Gastroesophageal sphincter (tissue), 3 donors: Measurements from ENCODE around the gene PIK3R1.
"Not testable (repeated sequence)": the region's sequence is repeated elsewhere in the genome, so short reads cannot be mapped to it uniquely, and the experiment has no call there.

Experiments used
- CTCF ChIP-seq, 4 experiments: fragments of 200-600 bp in 2 of 4; fragments of 450-650 bp in 2 of 4; sonication (generic) in 1 of 4; IDR thresholded peaks; one replicate each; pipeline ENCODE4 v1.5.1; 2017 to 2019; ENCODE audit warnings: antibody characterized with exemption in 4 of 4, mild to moderate bottlenecking in 2 of 4, moderate library complexity in 2 of 4
- EP300 ChIP-seq: sonication (generic); formaldehyde crosslinking; IDR thresholded peaks from one replicate; pipeline ENCODE4 v1.6.1; 2017; ENCODE audit warnings: antibody characterized with exemption, mild to moderate bottlenecking
- POLR2A ChIP-seq, 2 donors: fragments of 450-650 bp; IDR thresholded peaks; one replicate each; pipeline ENCODE4 v1.6.1; 2017; ENCODE audit warnings: antibody characterized with exemption in 2 of 2, mild to moderate bottlenecking in 2 of 2, moderate library complexity in 1 of 2
- POLR2AphosphoS5 ChIP-seq: sonication (generic); formaldehyde crosslinking; IDR thresholded peaks from one replicate; pipeline ENCODE4 v1.6.1; 2017; ENCODE audit warnings: antibody characterized with exemption

GRCh38 chr5:68210654-68211053, 4.9 kb upstream of the PIK3R1 start:
- not testable (repeated sequence) for TF ChIP-seq POLR2A (IDR thresholded peaks at IDR 0.05); CTCF (IDR thresholded peaks at IDR 0.05); EP300; POLR2AphosphoS5
